HG02840 (cell line): Measurements from ENCODE around the gene HHIPL1.

ENCODE experiments used
- ATAC-seq: cut with Tn5 transposase; IDR thresholded peaks from one replicate; pipeline ENCODE4 v1.9.1; 2021; ENCODE audit warnings: mild to moderate bottlenecking, moderate library complexity, moderate number of reproducible peaks; ENCODE audit not compliant: unreplicated experiment, low FRiP score

Gene HHIPL1

GRCh38 chr14:99686557-99687283 is 41.8 kb downstream of the HHIPL1 start:
- ATAC-seq: no peak

GRCh38 chr14:99687284-99688209 is 42.6 kb downstream of the HHIPL1 start:
- ATAC-seq: no peak

GRCh38 chr14:99688210-99688581 is 43.3 kb downstream of the HHIPL1 start:
- no peak for ATAC-seq

- ATAC-seq: no peak
Observed at GRCh38 chr14:99688629-99689028, 43.7 kb downstream of the HHIPL1 start.

- ATAC-seq: no peak
Observed at GRCh38 chr14:99689266-99690236, 44.6 kb downstream of the HHIPL1 start.

GRCh38 chr14:99690636-99691035 is 45.7 kb downstream of the HHIPL1 start:
- no peak for ATAC-seq

GRCh38 chr14:99691111-99691885 is 46.4 kb downstream of the HHIPL1 start:
- no peak for ATAC-seq

GRCh38 chr14:99693918-99694317 is 49.0 kb downstream of the HHIPL1 start:
- no peak for ATAC-seq

GRCh38 chr14:99696929-99697328 is 52.0 kb downstream of the HHIPL1 start:
- ATAC-seq: no peak

- ATAC-seq: no peak
Observed at GRCh38 chr14:99698236-99698635, 53.3 kb downstream of the HHIPL1 start.

GRCh38 chr14:99698642-99699041 is 53.7 kb downstream of the HHIPL1 start:
- ATAC-seq: no peak

- ATAC-seq: no peak
Observed at GRCh38 chr14:99699085-99699760, 54.3 kb downstream of the HHIPL1 start.

- ATAC-seq: no peak
Observed at GRCh38 chr14:99699861-99700260, 54.9 kb downstream of the HHIPL1 start.

GRCh38 chr14:99700379-99700778 is 55.5 kb downstream of the HHIPL1 start:
- ATAC-seq: no peak

GRCh38 chr14:99701260-99701659 is 56.3 kb downstream of the HHIPL1 start:
- ATAC-seq: no peak

GRCh38 chr14:99702115-99702514 is 57.2 kb downstream of the HHIPL1 start:
- ATAC-seq: no peak

- ATAC-seq: no peak
Observed at GRCh38 chr14:99703381-99703780, 58.5 kb downstream of the HHIPL1 start.

GRCh38 chr14:99704037-99704436 is 59.1 kb downstream of the HHIPL1 start:
- no peak for ATAC-seq
